ENCODE measurements around the gene TP53.
"Not testable (repeated sequence)": the region's sequence is repeated elsewhere in the genome, so short reads cannot be mapped to it uniquely, and the experiment has no call there.

Gene TP53

GRCh38 chr17:7629939-7630571, 57.2 kb downstream of the TP53 start, which contains the start of gene SHBG:
Gene SHBG, plus strand, starts transcription at chr17:7630135. Its CDS starts 38 bp downstream, at chr17:7630173.
- TF ChIP-seq CTCF (IDR thresholded peaks at IDR 0.05; ENCODE audit: low read length, missing control alignments), result no peak
- no peak for DNase-seq (ENCODE audit: low read depth)
- no peak within 1 kb of the TSS for H3K4me3 ChIP-seq (replicated peaks; ENCODE audit: low read depth, low read length)

DNA sequence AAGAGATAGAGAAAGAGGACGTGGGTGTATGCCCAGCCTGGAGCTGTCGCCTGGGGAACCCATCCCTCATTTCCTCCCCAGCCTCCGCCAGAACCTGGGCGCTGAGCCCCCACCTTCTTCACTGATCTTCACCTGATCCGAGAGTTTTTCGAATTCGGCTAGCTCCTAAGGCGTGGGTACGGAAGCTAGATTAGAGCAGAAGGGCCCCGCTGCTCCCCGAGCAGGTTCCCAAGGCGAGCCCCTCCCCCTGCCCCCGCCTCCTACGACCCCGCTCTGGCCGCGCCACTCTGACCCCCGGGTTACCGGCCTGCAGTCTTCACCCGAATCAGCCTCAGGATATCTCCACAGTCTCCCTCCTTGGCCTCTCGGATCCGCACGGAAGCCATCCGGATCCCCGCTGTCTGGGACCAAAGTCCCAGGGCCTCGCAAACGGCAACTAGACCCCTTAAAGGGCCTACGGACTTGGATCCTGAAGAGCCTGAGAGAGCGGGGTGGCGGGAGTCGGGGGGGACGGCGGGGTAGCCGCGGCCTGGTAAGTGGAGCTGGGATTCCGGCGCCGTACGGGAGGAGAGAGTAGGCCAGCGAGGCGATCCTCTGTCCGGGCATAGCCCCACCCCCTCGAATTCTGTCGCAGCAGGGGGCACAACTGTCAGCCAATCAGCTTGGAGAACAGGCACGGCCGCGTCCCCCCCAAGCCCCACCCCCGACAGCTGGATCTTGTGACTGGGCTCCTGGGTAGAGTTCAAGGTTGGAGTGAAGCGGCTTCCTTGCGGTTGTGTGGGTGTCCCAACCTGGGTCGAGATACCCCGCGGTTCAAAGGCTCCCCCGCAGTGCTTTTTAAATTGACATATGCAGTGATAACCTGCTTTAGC, 59.8 kb downstream of the TP53 start, which contains the start of gene SAT2:
Gene SAT2, minus strand, starts transcription at position 572 of the 872 bp plus-strand sequence. Its CDS starts 186 bp downstream, at position 386.
- H3K4me3 ChIP-seq (replicated peaks; ENCODE audit: low read depth, low read length), result peak within 1 kb of the TSS; percentile 91
- peak; percentile 95 for DNase-seq (ENCODE audit: low read depth)
- TF ChIP-seq CTCF (IDR thresholded peaks at IDR 0.05; ENCODE audit: low read length, missing control alignments), result no peak

- no peak for DNase-seq (ENCODE audit: low read depth)
- H3K4me3 ChIP-seq (replicated peaks; ENCODE audit: low read depth, low read length), result peak overlapping the region; percentile 91
- no peak for TF ChIP-seq CTCF (IDR thresholded peaks at IDR 0.05; ENCODE audit: low read length, missing control alignments)
These were observed 60.4 kb downstream of the TP53 start for GRCh38 chr17:7626956-7627249.

DNA sequence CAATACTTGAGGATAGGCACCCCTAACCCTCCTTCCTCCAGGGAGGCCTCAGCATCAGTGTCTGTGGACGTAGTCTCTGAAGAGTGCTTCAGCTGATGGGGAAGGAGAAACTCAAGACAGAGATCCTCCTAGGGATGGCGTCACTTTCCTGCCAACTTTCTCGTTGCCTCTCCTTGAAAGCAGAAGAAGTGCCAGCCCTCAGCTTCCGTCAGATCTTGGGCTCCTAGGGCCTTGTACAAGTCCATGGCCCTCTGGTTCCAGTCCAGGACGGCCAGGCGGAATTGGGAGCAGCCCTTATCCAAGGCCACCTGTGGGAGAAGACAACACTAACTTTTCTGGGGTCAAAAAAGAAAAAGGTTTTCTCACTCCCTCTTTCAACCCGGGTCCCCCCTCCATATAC, 61.0 kb downstream of the TP53 start:
- peak overlapping the region; percentile 91 for H3K4me3 ChIP-seq (replicated peaks; ENCODE audit: low read depth, low read length)
- TF ChIP-seq CTCF (IDR thresholded peaks at IDR 0.05; ENCODE audit: low read length, missing control alignments), result no peak
- DNase-seq (ENCODE audit: low read depth), result no peak

DNA sequence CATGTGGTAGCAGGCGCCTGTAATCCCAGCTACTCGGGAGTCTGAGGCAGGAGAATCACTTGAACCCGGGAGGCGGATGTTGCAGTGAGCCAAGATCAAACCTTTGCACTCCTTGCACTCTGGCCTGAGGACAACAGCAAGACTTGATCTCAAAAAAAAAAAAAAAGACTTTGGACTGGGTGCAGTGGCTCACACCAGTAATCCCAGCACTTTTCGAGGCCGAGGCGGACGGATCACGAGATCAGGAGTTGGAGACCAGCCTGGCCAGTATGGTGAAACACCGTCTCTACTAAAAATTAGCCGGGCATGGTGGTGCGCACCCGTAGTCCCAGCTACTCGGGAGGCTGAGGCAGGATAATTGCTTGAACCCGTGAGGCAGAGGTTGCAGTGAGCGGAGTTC, 61.5 kb downstream of the TP53 start:
- not testable (repeated sequence) for DNase-seq (ENCODE audit: low read depth); H3K4me3 ChIP-seq (replicated peaks; ENCODE audit: low read depth, low read length)

GRCh38 chr17:7623661-7624060, 63.6 kb downstream of the TP53 start:
- no peak for DNase-seq (ENCODE audit: low read depth)

More at GRCh38 chr17:7623661-7624060, 63.6 kb downstream of the TP53 start:
- H3K4me3 ChIP-seq (replicated peaks; ENCODE audit: low read depth, low read length), result no peak overlapping the region
- no peak for TF ChIP-seq CTCF (IDR thresholded peaks at IDR 0.05; ENCODE audit: low read length, missing control alignments)

Data from fibroblast of pulmonary artery (primary cell).